ENCODE measurements around the gene TOR2A. TPM values are rescaled to one million over a fixed set of nuclear protein-coding genes. Genes with fewer than 3 reads are reported as not detected.

The TOR2A gene
- total RNA-seq, 1 experiment from 2014 or later: 5.8 TPM

DNA sequence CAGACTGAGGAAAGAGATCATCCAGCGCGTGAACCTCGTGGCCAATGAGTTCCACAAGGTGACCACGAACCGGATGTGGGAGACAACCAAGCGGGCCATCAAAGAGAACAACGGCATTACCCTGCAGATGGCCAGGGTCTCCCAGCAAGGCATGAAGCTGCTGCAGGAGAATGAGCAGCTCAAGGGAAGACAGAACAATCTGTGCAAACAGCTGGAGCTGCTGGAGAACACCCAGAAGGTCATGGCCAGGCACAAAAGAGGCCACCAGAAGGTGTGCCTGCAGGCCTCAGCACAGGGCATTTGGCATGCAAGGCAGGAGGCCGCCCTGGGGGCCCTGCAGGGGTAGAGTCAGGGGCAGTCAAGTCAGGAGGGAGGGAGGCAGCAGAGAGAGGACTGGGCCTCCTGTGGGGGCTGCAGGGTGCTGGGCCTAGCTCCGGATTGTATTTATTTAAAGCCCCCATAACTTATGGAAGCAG lies 23.8 kb downstream of the TOR2A start:
- H3K4me3 ChIP-seq: no peak overlapping the region
- H3K4me1 ChIP-seq: peaks cover 8% of the 10 kb centered on the region; the same call in 1 of the 2 replicates
- no peaks in the 10 kb centered on the region for H3K9me3 ChIP-seq (replicated peaks)

DNA sequence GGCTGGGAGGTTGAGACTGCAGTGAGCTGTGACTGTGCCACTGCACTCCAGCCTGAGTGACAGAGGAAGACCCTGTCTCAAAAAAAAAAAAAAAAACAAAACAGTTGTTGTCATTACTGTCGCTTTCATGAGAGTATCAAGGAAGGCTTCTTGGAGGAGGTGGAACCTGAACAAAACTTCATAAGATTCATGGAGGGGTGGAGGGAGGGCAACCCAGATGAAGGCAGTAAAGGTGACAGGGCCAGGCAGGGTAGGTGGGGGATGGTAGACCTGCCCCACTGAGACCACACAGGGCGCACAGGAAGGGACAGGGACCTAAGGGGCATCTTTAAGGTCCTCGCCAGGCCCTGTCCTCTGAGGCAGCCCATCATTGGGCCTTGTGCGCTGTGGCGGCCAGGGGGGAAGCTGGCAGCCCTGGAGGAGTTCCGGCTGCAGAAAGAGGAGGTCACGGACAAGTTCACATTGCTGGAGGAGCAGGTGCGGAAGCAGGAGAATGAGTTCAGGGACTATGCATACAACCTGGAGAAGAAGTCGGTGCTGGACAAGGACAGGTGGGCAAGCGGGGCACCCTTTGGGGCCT lies 24.8 kb downstream of the TOR2A start:
- Histone ChIP-seq H3K27me3 (no peaks in the 10 kb centered on the region), H3K4me1 (peaks cover 14% of the 10 kb centered on the region; the same call in 1 of the 2 replicates), H3K4me3 (no peak overlapping the region), H3K27ac (no peak overlapping the region), H3K36me3 (no peaks in the 10 kb centered on the region), H3K9me3 (replicated peaks) (no peaks in the 10 kb centered on the region)
- DNase-seq: no peak

More for the DNA sequence above, 23.8 kb downstream of the TOR2A start:
- no peaks in the 10 kb centered on the region for H3K36me3 ChIP-seq
- DNase-seq: no peak
- H3K27me3 ChIP-seq: no peaks in the 10 kb centered on the region
- no peak overlapping the region for H3K27ac ChIP-seq

DNA sequence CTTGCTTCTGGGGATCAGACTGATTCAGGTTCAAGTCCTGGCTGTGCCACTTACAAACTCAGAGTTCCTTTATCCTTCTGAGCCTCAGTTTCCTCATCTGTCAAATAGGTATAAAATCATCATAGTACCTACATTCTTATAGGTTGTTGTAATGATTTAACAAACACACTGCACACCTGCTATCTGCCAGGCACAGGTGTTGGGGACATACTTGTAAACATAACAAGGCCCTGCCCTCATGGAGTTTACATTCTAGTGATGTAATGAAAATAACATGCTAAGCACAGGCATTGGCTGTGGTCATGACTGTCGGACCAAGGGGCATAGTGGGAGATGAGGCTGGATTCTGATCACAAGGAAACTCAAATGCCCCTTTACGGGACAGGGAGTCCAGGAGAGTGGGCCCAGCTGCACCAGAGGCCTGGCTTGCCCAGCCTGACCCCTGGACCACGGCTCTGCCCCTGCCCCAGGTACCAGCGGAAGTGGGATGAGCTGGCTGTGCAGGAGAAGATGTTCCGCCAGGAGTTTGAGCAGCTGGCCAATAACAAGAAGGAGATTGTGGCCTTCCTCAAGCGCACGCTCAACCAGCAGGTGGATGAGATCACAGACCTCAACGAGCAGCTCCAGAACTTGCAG lies 26.0 kb downstream of the TOR2A start:
- no peak overlapping the region for H3K4me3 ChIP-seq
- H3K36me3 ChIP-seq: no peaks in the 10 kb centered on the region
- no peaks in the 10 kb centered on the region for H3K9me3 ChIP-seq (replicated peaks)
- no peak for DNase-seq
- H3K27ac ChIP-seq: no peak overlapping the region
- H3K27me3 ChIP-seq: no peaks in the 10 kb centered on the region
- peaks cover 14% of the 10 kb centered on the region; the same call in 1 of the 2 replicates for H3K4me1 ChIP-seq

GRCh38 chr9:127707766-127708165 lies 27.3 kb downstream of the TOR2A start:
- Histone ChIP-seq H3K9me3 (replicated peaks) (no peaks in the 10 kb centered on the region), H3K27me3 (no peaks in the 10 kb centered on the region), H3K27ac (no peak overlapping the region), H3K4me3 (no peak overlapping the region), H3K4me1 (peaks cover 14% of the 10 kb centered on the region; the same call in 1 of the 2 replicates), H3K36me3 (no peaks in the 10 kb centered on the region)
- DNase-seq: no peak

DNA sequence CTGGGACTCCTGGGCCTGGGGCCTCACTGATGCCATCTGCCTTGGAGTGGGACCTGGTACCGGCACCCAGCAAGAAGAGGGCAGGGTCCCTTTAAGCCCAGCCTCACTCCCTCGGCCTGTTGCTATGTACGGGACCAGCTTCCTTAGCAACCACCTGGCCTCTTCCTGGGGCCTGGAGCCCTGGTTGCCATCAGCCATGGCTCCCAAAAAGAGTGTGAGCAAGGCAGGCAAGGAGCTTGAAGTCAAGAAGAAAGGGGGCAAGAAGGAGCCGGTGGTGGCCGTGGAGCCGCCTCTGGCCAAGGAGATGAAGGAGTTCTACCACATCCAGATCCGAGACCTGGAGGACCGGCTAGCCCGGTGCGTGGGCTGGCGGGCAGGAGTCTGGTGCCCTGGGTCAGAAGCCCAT lies 28.3 kb downstream of the TOR2A start, which contains the start of gene CFAP157:
Gene CFAP157 (plus strand): TSS at position 153 of the 406 bp plus-strand sequence. CDS start 44 bp downstream, at position 197.
- no peak for DNase-seq
- Histone ChIP-seq H3K4me1 (peaks cover 14% of the 10 kb centered on the region; the same call in 1 of the 2 replicates), H3K9me3 (replicated peaks) (no peaks in the 10 kb centered on the region), H3K27me3 (no peaks in the 10 kb centered on the region), H3K36me3 (no peaks in the 10 kb centered on the region), H3K4me3 (no peak within 1 kb of the TSS), H3K27ac (no peak within 1 kb of the TSS)

GRCh38 chr9:127705577-127706379 lies 29.3 kb downstream of the TOR2A start:
- H3K4me3 ChIP-seq: no peak overlapping the region
- no peaks in the 10 kb centered on the region for H3K27me3 ChIP-seq
- peak; percentile 39 to 48 for DNase-seq
- no peak overlapping the region for H3K27ac ChIP-seq
- H3K36me3 ChIP-seq: no peaks in the 10 kb centered on the region
- no peaks in the 10 kb centered on the region for H3K9me3 ChIP-seq (replicated peaks)
- H3K4me1 ChIP-seq: peaks cover 13% of the 10 kb centered on the region

GRCh38 chr9:127703289-127703946 lies 31.7 kb downstream of the TOR2A start:
- no peaks in the 10 kb centered on the region for H3K27me3 ChIP-seq
- no peak overlapping the region for H3K27ac ChIP-seq
- H3K4me1 ChIP-seq: peaks cover 24% of the 10 kb centered on the region
- DNase-seq: no peak
- H3K4me3 ChIP-seq: no peak overlapping the region
- no peaks in the 10 kb centered on the region for H3K36me3 ChIP-seq
- no peaks in the 10 kb centered on the region for H3K9me3 ChIP-seq (replicated peaks)

GRCh38 chr9:127700594-127701255 lies 34.4 kb downstream of the TOR2A start:
- no peak overlapping the region for H3K4me3 ChIP-seq
- H3K27me3 ChIP-seq: no peaks in the 10 kb centered on the region
- H3K36me3 ChIP-seq: no peaks in the 10 kb centered on the region
- no peaks in the 10 kb centered on the region for H3K9me3 ChIP-seq (replicated peaks)
- peaks cover 27% of the 10 kb centered on the region for H3K4me1 ChIP-seq
- no peak overlapping the region for H3K27ac ChIP-seq
- DNase-seq: peak; percentile 75 to 91

DNA sequence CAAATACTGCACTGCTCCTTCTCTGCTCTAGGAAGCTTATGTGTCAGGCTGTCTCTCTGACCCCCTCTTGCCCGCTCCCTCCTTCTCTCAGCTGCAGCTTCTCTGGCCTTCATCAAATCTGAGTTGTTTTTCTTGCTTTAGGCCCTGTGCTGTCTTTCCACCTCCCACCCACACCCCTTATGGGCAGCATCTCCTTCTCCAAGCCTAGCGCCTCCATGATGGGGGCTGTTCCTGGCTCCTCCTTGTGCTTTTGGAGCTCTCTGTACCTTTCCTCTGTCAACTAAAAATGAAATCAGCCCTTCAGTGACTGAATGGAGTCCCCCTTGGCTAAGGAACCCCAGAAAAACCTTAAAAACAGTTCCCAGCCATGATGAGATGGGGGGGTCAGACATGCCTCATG lies 35.0 kb downstream of the TOR2A start:
- no peaks in the 10 kb centered on the region for H3K36me3 ChIP-seq
- no peak for DNase-seq
- no peak overlapping the region for H3K4me3 ChIP-seq
- peaks cover 26% of the 10 kb centered on the region for H3K4me1 ChIP-seq
- no peaks in the 10 kb centered on the region; the same call in 1 of the 2 replicates for H3K27me3 ChIP-seq
- no peaks in the 10 kb centered on the region for H3K9me3 ChIP-seq (replicated peaks)
- no peak overlapping the region for H3K27ac ChIP-seq

DNA sequence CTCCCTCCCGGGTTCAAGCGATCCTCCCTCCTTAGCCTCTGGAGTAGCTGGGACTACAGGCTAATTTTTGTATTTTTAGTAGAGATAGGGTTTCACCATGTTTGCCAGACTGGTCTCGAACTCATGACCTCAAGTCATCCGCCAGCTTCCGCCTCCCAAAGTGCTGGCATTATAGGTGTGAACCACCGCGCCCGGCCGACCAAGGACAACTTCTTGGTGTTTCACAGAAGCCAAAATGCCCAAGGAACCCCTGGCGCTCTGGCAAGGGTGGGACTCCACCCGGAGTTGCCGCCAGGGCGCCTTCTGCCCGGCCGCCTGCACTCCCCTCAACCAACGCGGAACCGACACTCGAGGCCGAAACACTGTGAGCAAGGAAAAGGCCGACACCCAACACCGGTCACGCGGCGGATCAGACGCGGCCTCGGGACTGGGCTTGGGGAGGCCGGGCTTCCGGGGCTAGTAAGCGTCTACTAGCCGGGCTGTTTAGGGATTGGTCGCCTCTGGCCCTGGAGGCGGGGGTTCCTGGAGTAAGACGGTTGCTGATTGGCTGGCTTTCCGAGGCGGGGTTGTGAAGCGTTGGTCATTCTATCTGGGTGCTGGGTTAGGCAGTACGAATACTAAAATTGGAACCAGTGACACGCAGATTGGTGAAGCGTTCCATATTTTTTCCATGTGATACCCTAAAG lies 36.0 kb downstream of the TOR2A start:
- no peaks in the 10 kb centered on the region for H3K9me3 ChIP-seq (replicated peaks)
- H3K27me3 ChIP-seq: no peaks in the 10 kb centered on the region; the same call in 1 of the 2 replicates
- peak in 1 of 2 experiments; percentile 40 for DNase-seq
- peaks cover 26% of the 10 kb centered on the region for H3K4me1 ChIP-seq
- H3K4me3 ChIP-seq: no peak overlapping the region
- H3K27ac ChIP-seq: no peak overlapping the region
- H3K36me3 ChIP-seq: no peaks in the 10 kb centered on the region

DNA sequence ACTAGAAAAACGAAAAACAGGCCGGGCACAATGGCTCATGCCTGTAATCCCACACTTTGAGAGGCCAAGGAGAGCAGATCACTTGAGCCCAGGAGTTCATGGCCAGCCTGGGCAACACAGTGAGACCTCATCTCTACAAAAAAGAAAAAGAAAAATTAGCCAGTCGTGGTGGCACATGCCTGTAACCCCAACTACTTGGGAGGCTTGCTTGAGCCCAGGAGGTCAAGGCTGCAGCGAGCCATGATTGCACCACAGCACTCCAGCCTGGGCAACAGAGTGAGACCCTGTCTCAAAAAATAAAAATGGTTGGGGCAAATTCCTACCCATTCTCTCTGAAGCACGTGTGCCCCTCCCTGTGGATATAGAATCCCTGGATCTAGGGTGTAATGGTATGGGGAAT lies 36.7 kb downstream of the TOR2A start:
- H3K36me3 ChIP-seq: no peaks in the 10 kb centered on the region
- H3K9me3 ChIP-seq (replicated peaks): no peaks in the 10 kb centered on the region
- H3K27ac ChIP-seq: no peak overlapping the region
- no peak overlapping the region for H3K4me3 ChIP-seq
- H3K27me3 ChIP-seq: no peaks in the 10 kb centered on the region; the same call in 1 of the 2 replicates
- H3K4me1 ChIP-seq: peaks cover 26% of the 10 kb centered on the region
- no peak for DNase-seq

GRCh38 chr9:127697575-127697974 lies 37.5 kb downstream of the TOR2A start:
- DNase-seq: peak in 1 of 2 experiments; percentile 47

GRCh38 chr9:127694890-127695720 lies 40.0 kb downstream of the TOR2A start:
- no peaks in the 10 kb centered on the region; the same call in 1 of the 2 replicates for H3K27me3 ChIP-seq
- H3K36me3 ChIP-seq: no peaks in the 10 kb centered on the region
- H3K4me1 ChIP-seq: peaks cover 12% of the 10 kb centered on the region
- H3K27ac ChIP-seq: no peak overlapping the region
- H3K9me3 ChIP-seq (replicated peaks): no peaks in the 10 kb centered on the region
- H3K4me3 ChIP-seq: no peak overlapping the region
- DNase-seq: no peak

More at GRCh38 chr9:127697575-127697974, 37.5 kb downstream of the TOR2A start:
- no peak overlapping the region for H3K4me3 ChIP-seq
- peaks cover 26% of the 10 kb centered on the region for H3K4me1 ChIP-seq
- H3K9me3 ChIP-seq (replicated peaks): no peaks in the 10 kb centered on the region
- no peak overlapping the region for H3K27ac ChIP-seq
- no peaks in the 10 kb centered on the region; the same call in 1 of the 2 replicates for H3K27me3 ChIP-seq
- H3K36me3 ChIP-seq: no peaks in the 10 kb centered on the region

All from SJCRH30 (cell line).